Measurements from ENCODE around the gene MTHFD1L. TPM values are rescaled to one million over a fixed set of nuclear protein-coding genes. Genes with fewer than 3 reads are reported as not detected.

Gene MTHFD1L
- total and polyA plus RNA-seq, 8 donors, result 1.8 to 16.3 (median 8.8) TPM

DNA sequence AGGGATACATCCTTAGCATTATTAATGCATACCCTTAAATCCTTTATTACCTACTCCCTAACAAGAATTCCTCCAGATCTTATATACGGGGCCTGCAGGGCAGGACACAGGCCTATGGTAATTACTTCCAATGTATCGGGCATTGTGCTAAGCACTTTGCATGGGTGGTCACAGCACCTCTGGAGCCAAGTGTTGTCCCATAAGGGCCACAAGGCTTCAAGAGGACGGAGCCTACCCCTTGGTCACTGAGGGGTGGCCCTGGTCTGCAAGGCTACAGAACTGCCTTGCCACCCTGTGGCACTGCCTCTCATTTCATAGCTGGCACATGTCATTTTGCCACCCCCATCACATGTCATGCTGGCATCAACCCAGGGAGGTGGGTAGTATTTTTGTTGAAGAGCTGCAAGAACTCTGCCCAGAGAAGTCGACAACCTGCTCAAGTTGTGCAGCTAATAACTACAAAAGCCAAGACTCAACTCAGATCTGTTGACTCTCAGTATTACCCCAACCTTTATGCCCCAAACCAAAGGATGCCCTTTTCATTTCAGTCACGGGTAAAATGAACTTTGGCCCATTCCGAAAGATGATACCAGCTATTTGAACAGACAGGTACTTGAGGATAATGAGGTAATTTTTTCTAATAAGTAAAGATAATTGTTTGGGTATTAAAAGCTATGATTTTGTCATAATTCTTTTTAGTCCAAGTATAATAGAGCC, 230.2 kb downstream of the MTHFD1L start:
- Histone ChIP-seq H3K9me3 (no peaks in the 10 kb centered on the region), H3K27ac (no peak overlapping the region), H3K36me3 (peaks cover 0 to 11% (median 5%) of the 10 kb centered on the region in 4 donors), H3K4me1 (no peaks in the 10 kb centered on the region), H3K27me3 (no peaks in the 10 kb centered on the region), H3K4me3 (no peak overlapping the region)
- no peak for DNase-seq
- intact Hi-C loops (cut with DNase I; ENCODE audit: low total_unique reads), result no loop called here
- WGBS, 5 donors, result 93 to 96% (median 94%) methylated on average over 6 of the region's 6 CpGs
- TF ChIP-seq POLR2AphosphoS5 (IDR thresholded peaks at IDR 0.05) (no peak), EP300 (IDR thresholded peaks at IDR 0.05) (no peak), POLR2A (IDR thresholded peaks at IDR 0.05) (no peak)
- TF ChIP-seq, protein P1, sequence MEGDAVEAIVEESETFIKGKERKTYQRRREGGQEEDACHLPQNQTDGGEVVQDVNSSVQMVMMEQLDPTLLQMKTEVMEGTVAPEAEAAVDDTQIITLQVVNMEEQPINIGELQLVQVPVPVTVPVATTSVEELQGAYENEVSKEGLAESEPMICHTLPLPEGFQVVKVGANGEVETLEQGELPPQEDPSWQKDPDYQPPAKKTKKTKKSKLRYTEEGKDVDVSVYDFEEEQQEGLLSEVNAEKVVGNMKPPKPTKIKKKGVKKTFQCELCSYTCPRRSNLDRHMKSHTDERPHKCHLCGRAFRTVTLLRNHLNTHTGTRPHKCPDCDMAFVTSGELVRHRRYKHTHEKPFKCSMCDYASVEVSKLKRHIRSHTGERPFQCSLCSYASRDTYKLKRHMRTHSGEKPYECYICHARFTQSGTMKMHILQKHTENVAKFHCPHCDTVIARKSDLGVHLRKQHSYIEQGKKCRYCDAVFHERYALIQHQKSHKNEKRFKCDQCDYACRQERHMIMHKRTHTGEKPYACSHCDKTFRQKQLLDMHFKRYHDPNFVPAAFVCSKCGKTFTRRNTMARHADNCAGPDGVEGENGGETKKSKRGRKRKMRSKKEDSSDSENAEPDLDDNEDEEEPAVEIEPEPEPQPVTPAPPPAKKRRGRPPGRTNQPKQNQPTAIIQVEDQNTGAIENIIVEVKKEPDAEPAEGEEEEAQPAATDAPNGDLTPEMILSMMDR (IDR thresholded peaks at IDR 0.05), result no peak

DNA sequence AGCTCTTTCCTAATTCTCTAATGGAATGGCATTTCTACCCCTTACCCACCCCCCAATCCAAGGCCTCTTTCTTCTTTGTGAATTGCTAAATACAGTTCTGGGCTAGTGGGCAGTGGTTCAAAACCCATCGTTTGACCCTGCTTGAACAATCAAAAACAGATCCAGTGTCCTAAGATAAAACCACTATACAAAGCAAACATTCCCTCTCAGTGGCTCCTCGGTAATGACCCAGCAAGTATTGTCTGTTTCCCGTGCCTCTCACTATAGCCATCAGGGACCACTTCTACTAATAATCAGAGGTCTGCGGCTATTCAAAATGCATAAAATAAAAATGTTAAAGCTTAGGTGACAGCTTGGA, 230.7 kb downstream of the MTHFD1L start:
- intact Hi-C loops (cut with DNase I; ENCODE audit: low total_unique reads), result no loop called here
- Histone ChIP-seq H3K36me3 (peaks cover 0 to 11% (median 3%) of the 10 kb centered on the region in 4 donors), H3K27me3 (no peaks in the 10 kb centered on the region), H3K27ac (no peak overlapping the region), H3K4me3 (no peak overlapping the region), H3K9me3 (no peaks in the 10 kb centered on the region), H3K4me1 (peaks cover 0 to 4% (median 1%) of the 10 kb centered on the region in 4 donors)
- DNase-seq, result no peak
- WGBS, 5 donors, result 63 to 80% (median 70%) methylated on average over 4 of the region's 4 CpGs
- TF ChIP-seq POLR2A (IDR thresholded peaks at IDR 0.05) (no peak), POLR2AphosphoS5 (IDR thresholded peaks at IDR 0.05) (no peak), EP300 (IDR thresholded peaks at IDR 0.05) (no peak)
- TF ChIP-seq, protein P1 (IDR thresholded peaks at IDR 0.05), result no peak

DNA sequence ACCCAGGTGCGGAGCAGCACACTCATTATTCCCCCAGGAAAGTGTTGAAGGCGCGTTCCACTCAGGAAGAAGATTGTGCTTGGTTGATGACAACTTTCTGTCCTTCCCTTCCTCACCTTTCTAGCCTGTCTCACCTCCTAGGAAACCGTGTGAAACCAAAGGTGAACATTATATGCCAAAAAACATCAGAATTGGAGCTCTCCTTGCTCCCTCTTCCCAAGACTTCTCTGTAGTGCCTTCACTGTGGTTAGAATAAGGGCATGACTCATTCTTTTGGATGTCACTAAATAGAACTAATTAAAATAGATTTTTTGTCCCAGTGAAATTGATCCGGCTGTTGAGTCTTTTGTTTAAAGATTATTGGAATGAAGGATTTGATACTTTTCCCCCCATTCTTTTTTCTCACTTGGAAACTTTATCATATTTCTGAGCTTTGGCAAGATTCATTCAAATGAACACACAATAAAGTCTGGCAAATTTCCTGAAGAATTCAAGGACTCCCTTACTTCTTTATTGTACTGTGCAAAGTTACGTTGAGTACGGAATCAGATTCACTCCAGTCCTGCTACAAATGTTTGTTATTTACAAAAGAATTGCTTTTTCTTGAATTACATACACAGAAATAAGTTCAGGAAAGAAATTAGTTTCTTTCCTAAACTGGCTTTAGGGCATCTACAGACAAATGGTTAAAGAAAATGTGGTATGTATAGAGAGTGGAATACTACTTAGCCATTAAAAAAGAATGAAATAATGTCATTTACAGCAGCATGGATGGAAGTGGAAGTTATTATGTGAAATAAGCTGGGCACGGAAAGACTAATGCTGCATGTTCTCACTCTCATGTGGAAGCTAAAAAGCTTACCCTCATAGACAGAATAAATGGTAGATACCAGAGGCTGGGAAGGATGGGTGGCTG, 231.4 kb downstream of the MTHFD1L start:
- Histone ChIP-seq H3K4me1 (peaks cover 0 to 5% (median 2%) of the 10 kb centered on the region in 4 donors), H3K27me3 (no peaks in the 10 kb centered on the region), H3K27ac (no peak overlapping the region), H3K36me3 (peaks cover 0 to 11% (median 2%) of the 10 kb centered on the region in 4 donors), H3K9me3 (no peaks in the 10 kb centered on the region), H3K4me3 (no peak overlapping the region)
- TF ChIP-seq EP300 (IDR thresholded peaks at IDR 0.05) (no peak), POLR2AphosphoS5 (IDR thresholded peaks at IDR 0.05) (no peak), POLR2A (IDR thresholded peaks at IDR 0.05) (no peak)
- TF ChIP-seq, protein P1 (IDR thresholded peaks at IDR 0.05), result no peak
- intact Hi-C loops (cut with DNase I; ENCODE audit: low total_unique reads), result no loop called here
- 93 to 99% (median 97%) methylated on average over 8 of the region's 8 CpGs for WGBS, 5 donors
- DNase-seq, result no peak

DNA sequence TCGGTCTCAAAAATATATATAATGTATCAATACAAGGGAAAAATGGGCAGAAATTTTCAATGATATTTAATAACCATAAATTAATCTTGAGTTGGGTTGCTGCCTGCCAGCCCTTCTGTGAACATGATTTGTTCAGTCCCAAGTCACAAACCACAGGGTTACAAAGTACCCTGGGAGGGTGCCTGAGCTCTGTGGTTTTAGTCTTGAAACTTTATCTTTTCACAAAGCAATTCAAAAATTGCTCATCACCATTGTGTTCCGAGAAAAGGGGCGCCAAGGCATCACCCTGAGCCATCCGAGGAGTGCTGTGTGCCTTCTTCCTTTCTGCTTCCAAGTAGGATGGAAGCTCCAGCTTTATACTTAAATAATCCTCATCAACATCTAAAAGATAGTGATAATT, 232.7 kb downstream of the MTHFD1L start:
- DNase-seq, result no peak
- Histone ChIP-seq H3K27me3 (no peaks in the 10 kb centered on the region), H3K4me1 (peaks cover 0 to 10% (median 3%) of the 10 kb centered on the region in 4 donors), H3K9me3 (no peaks in the 10 kb centered on the region), H3K36me3 (peaks cover 0 to 4% (median under 1%) of the 10 kb centered on the region in 4 donors), H3K27ac (no peak overlapping the region), H3K4me3 (no peak overlapping the region)
- TF ChIP-seq, protein P1 (IDR thresholded peaks at IDR 0.05), result no peak
- TF ChIP-seq EP300 (IDR thresholded peaks at IDR 0.05), result no peak
- TF ChIP-seq POLR2AphosphoS5 (IDR thresholded peaks at IDR 0.05), result no peak
- TF ChIP-seq POLR2A (IDR thresholded peaks at IDR 0.05), result no peak
- intact Hi-C loops (cut with DNase I; ENCODE audit: low total_unique reads), result no loop called here
- WGBS, 5 donors, result 86 to 95% (median 90%) methylated on average over 4 of the region's 4 CpGs

Measured in stomach (tissue), 9 donors.